K562 (cell line): ENCODE data around the gene ZBTB33. TPM values are rescaled to one million over a fixed set of nuclear protein-coding genes. Genes with fewer than 3 reads are reported as not detected.

Experiments
- BHLHE40 ChIP-seq: IDR thresholded peaks from 2 replicates; pipeline ENCODE4 v1.6.1; 2011; ENCODE audit warnings: low read length, improper control_type of control experiment
- CBX3 ChIP-seq, 2 experiments: IDR thresholded peaks; 1 replicate in 1 of 2; 2 replicates in 1 of 2; pipeline ENCODE4 v1.6.1; 2012; ENCODE audit warnings: inconsistent platforms in 2 of 2, low read length in 2 of 2, borderline replicate concordance in 1 of 2, control low read depth in 1 of 2
- CC2D1A ChIP-seq: fragments of 450-650 bp; IDR thresholded peaks from 2 replicates; pipeline ENCODE4 v1.6.1; 2017; ENCODE audit warnings: mild to moderate bottlenecking
- CREM ChIP-seq: IDR thresholded peaks from 2 replicates; pipeline ENCODE4 v1.6.1; 2014; ENCODE audit warnings: antibody characterized with exemption, low read depth
- EP400 ChIP-seq: fragments of 450-650 bp; IDR thresholded peaks from 2 replicates; pipeline ENCODE4 v1.6.1; 2017; ENCODE audit warnings: antibody characterized with exemption, mild to moderate bottlenecking, moderate library complexity
- ETV1 ChIP-seq: fragments of 450-650 bp; conservative IDR thresholded peaks from 2 replicates; pipeline ENCODE4 v1.6.1; 2016; ENCODE audit warnings: missing genetic modification characterization, control low read depth, low read depth, missing compliant biosample characterization
- FOSL1 ChIP-seq: fragments of 200-800 bp; sonication (Bioruptor generic); conservative IDR thresholded peaks from 2 replicates; pipeline ENCODE4 v1.6.1; 2016; ENCODE audit warnings: missing genetic modification characterization, missing compliant biosample characterization
- FOXJ2 ChIP-seq: fragments of 200-800 bp; sonication (Bioruptor generic); IDR thresholded peaks from 2 replicates; pipeline ENCODE4 v1.6.1; 2016; ENCODE audit warnings: missing genetic modification characterization, missing compliant biosample characterization
- FOXP1 ChIP-seq: sonication (generic); formaldehyde crosslinking; IDR thresholded peaks from 2 replicates; pipeline ENCODE4 v1.8.0; 2022; ENCODE audit warnings: mild to moderate bottlenecking, missing genetic modification reagents
- HDAC3 ChIP-seq: fragments of 450-650 bp; IDR thresholded peaks from 2 replicates; pipeline ENCODE4 v1.6.1; 2018; ENCODE audit warnings: borderline replicate concordance, mild to moderate bottlenecking, moderate library complexity; ENCODE audit not compliant: partially characterized antibody
- NEUROD1 ChIP-seq: fragments of 150-350 bp; IDR thresholded peaks from 2 replicates; pipeline ENCODE4 v1.6.1; 2014; ENCODE audit warnings: borderline replicate concordance, low read length, low read depth; ENCODE audit not compliant: partially characterized antibody
- NFIC ChIP-seq: fragments of 450-650 bp; IDR thresholded peaks from 2 replicates; pipeline ENCODE4 v1.6.1; 2017; ENCODE audit warnings: mild to moderate bottlenecking, inconsistent platforms
- NFRKB ChIP-seq: fragments of 450-650 bp; IDR thresholded peaks from 2 replicates; pipeline ENCODE4 v1.6.1; 2016; ENCODE audit warnings: low read depth
- RBFOX2 ChIP-seq: fragments of 200-400 bp; formaldehyde crosslinking; IDR thresholded peaks from 2 replicates; pipeline ENCODE4 v1.6.1; 2017; ENCODE audit warnings: low read depth, mild to moderate bottlenecking, low read length, moderate library complexity
- SMC3 ChIP-seq: conservative IDR thresholded peaks from 2 replicates; pipeline ENCODE4 v1.6.1; 2011; ENCODE audit warnings: low read depth, low read length, improper control_type of control experiment; ENCODE audit not compliant: insufficient read depth
- TBP ChIP-seq: optimal IDR thresholded peaks from 2 replicates; pipeline ENCODE3; 2011; ENCODE audit warnings: low read depth, low read length, improper control_type of control experiment
- TRIM24 ChIP-seq, 2 experiments: fragments of 450-650 bp; IDR thresholded peaks; 2 replicates each; pipeline ENCODE4 v1.6.1; 2016
- ZC3H4 ChIP-seq: sonication (generic); formaldehyde crosslinking; IDR thresholded peaks from 2 replicates; pipeline ENCODE4 v1.9.0; 2021; ENCODE audit warnings: missing genetic modification reagents, borderline replicate concordance
- ZEB2 ChIP-seq: fragments of 450-650 bp; IDR thresholded peaks from 2 replicates; pipeline ENCODE4 v1.6.1; 2016
- ZNF134 ChIP-seq: fragments of 250-450 bp; sonication (Bioruptor Pico); conservative IDR thresholded peaks from 2 replicates; pipeline ENCODE4 v1.4.0; 2020
- ZNF253 ChIP-seq: fragments of 250-450 bp; sonication (Bioruptor Pico); conservative IDR thresholded peaks from 2 replicates; pipeline ENCODE4 v1.6.1; 2021; ENCODE audit warnings: mild to moderate bottlenecking
- ZNF431 ChIP-seq: sonication (generic); formaldehyde crosslinking; IDR thresholded peaks from 2 replicates; pipeline ENCODE4 v1.8.0; 2022; ENCODE audit warnings: mild to moderate bottlenecking, missing genetic modification reagents
- polyA plus RNA-seq, 8 experiments: library from polyadenylated mRNA; depleted of rRNA in 4 of 8; stranded (reverse) in 5 of 8; unstranded in 3 of 8; fragments of >200 nt; fragmentation: Nextera tagmentation in 2 of 8; fragmentation: Illumina TruSeq in 1 of 8; extraction: Ambion mirVana in 2 of 8; extraction: Trizol in 1 of 8; gene quantifications; 2 replicates each; pipeline versions ENCODE4 v1.2.1 to v1.2.3, GENCODE V29; 2011 to 2014; ENCODE audit warnings: inconsistent platforms in 1 of 8, missing spikeins in 1 of 8
- total RNA-seq, 7 experiments: library from RNA; depleted of rRNA in 6 of 7; stranded (reverse); fragments of >200 nt in 6 of 7; fragmentation: Illumina TruSeq in 2 of 7; extraction: Trizol in 2 of 7; gene quantifications; 2 replicates each; pipeline versions ENCODE4 v1.2.1 to v1.2.3, GENCODE V29; 2011 to 2021; ENCODE audit warnings: low replicate concordance in 1 of 7
- TF ChIP-seq, protein P1 (sequence below): IDR thresholded peaks from 2 replicates; pipeline ENCODE4 v1.6.1; 2016; ENCODE audit warnings: missing genetic modification characterization, missing compliant biosample characterization

ZBTB33 gene
- total and polyA plus RNA-seq, 9 of the 15 experiments (the other 6 are each of a cell fraction or from before 2014, with no cell fraction given): 5.6 to 29.8 (median 15.6) TPM

DNA sequence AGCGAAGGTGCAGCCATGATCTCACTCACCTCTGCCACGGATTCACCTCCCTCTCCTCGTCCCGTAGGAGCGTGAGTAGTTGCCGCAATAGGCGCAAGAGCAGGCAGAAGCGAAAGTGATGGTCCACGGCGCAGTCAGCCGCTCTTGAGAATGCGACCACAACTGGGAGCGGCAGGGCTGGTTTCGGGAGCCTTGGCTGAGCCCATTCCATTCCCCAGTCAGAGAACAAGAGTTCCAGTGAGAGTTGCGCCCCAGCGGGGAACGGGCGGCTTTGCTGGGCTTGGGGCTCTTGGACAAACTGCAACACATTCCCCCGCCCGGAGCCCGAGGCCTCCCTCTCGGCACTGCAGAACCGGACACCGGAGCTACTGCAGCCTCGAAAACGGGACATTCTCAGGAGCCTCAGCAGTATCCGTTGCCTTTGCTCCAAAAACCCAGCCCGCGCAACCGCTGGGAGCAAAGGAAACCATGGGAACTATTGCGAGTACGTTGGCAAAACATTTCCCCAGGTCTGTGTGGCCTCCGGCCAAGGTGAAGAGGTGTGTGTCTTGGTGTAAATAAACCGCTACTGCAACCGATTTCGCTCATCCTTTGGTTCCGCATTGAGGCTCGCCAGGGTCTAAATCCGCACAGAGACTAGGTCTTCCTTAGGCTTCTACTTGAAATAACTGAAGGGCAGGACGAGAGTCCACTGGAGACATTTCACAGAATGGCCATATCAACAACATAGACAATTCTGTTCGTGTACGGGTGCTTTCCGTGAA lies 5.7 kb upstream of the ZBTB33 start (continued):
- peak in 1 of 2 experiments; percentile 95; a peak in 2 of 4 replicates for TF ChIP-seq TRIM24 (IDR thresholded peaks at IDR 0.05)
- TF ChIP-seq BHLHE40: 0 out of 2 replicates have a peak, but pooled peaks have one; percentile 20
- TF ChIP-seq ETV1 (tag): peak; percentile 80
- TF ChIP-seq HDAC3: peak; percentile 65
- TF ChIP-seq FOSL1 (tag): 0 out of 2 replicates have a peak, but pooled peaks have one; percentile 35
- TF ChIP-seq ZC3H4 (CRISPR knock-in tag): peak; percentile 15; the same call in 1 of the 2 replicates
- TF ChIP-seq FOXJ2 (tag): peak; percentile 100
- peak; percentile 64 for TF ChIP-seq EP400
- TF ChIP-seq ZNF134 (CRISPR knock-in tag): no peak
- peak; percentile 99 for TF ChIP-seq FOXP1
- TF ChIP-seq CBX3 (IDR thresholded peaks at IDR 0.05; ENCODE audit: borderline replicate concordance in 1 of 2, low read length in 2 of 2): peak in 1 of 2 experiments; percentile 91; a peak in 2 of 3 replicates
- TF ChIP-seq RBFOX2: peak; percentile 74
- TF ChIP-seq TBP: peak; percentile 72
- peak; percentile 57; the same call in 1 of the 2 replicates for TF ChIP-seq NFRKB
- no peak for TF ChIP-seq ZNF253
- peak; percentile 76 for TF ChIP-seq NEUROD1
- TF ChIP-seq CC2D1A: peak; percentile 52; the same call in 1 of the 2 replicates
- peak; percentile 63; the same call in 1 of the 2 replicates for TF ChIP-seq CREM
- TF ChIP-seq, protein P1, sequence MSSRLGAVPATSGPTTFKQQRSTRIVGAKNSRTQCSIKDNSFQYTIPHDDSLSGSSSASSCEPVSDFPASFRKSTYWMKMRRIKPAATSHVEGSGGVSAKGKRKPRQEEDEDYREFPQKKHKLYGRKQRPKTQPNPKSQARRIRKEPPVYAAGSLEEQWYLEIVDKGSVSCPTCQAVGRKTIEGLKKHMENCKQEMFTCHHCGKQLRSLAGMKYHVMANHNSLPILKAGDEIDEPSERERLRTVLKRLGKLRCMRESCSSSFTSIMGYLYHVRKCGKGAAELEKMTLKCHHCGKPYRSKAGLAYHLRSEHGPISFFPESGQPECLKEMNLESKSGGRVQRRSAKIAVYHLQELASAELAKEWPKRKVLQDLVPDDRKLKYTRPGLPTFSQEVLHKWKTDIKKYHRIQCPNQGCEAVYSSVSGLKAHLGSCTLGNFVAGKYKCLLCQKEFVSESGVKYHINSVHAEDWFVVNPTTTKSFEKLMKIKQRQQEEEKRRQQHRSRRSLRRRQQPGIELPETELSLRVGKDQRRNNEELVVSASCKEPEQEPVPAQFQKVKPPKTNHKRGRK (tag): no peak
- no peak for TF ChIP-seq SMC3
- TF ChIP-seq ZNF431 (CRISPR knock-in tag): 0 out of 2 replicates have a peak, but pooled peaks have one; percentile 47
- peak; percentile 98 for TF ChIP-seq NFIC
- TF ChIP-seq ZEB2: peak; percentile 96
- TF ChIP-seq, all 486 proteins: peak for 128
